ENCODE measurements around the gene PLEKHO2. TPM values are rescaled to one million over a fixed set of nuclear protein-coding genes. Genes with fewer than 3 reads are reported as not detected.

Gene PLEKHO2
- total and polyA plus RNA-seq, 2 of the 13 experiments (the other 11 are each of a cell fraction or from before 2014, with no cell fraction given), result 3.8 to 4.8 TPM

- no peaks in the 10 kb centered on the region for H3K9me3 ChIP-seq (ENCODE audit: low read length)
- H3K9ac ChIP-seq (ENCODE audit: insufficient read depth, low read depth, low read length), result no peak overlapping the region
- WGBS (ENCODE audit: low lambda C conversion rate), result 5% methylated on average over 1 of the region's 1 CpG
Measured at GRCh38 chr15:64907991-64908390, 66.3 kb downstream of the PLEKHO2 start.

More at GRCh38 chr15:64907991-64908390, 66.3 kb downstream of the PLEKHO2 start:
- no peaks in the 10 kb centered on the region for H3K36me3 ChIP-seq (replicated peaks in 1 of 2; ENCODE audit: control insufficient read depth in 1 of 2, insufficient read depth in 2 of 2, low read length in 2 of 2)
- ChIA-PET POLR2A (no interaction called here), CTCF (ENCODE audit: low intra/inter-chr PET ratio, low total read pairs) (no interaction called here)
- TF ChIP-seq FLYWCH1 (CRISPR knock-in tag; IDR thresholded peaks at IDR 0.05) (no peak), SPEN (CRISPR knock-in tag; IDR thresholded peaks at IDR 0.05; ENCODE audit: low read depth) (no peak), EHMT2 (IDR thresholded peaks at IDR 0.05; ENCODE audit: borderline replicate concordance, low read depth, low read length) (no peak), NPAS2 (CRISPR knock-in tag; IDR thresholded peaks at IDR 0.05; ENCODE audit: borderline replicate concordance) (no peak), FOXA1 (IDR thresholded peaks at IDR 0.05) (no peak), FOXA1 (CRISPR knock-in tag; IDR thresholded peaks at IDR 0.05) (no peak), GLI4 (CRISPR knock-in tag; IDR thresholded peaks at IDR 0.05; ENCODE audit: borderline replicate concordance) (no peak), ZNF749 (CRISPR knock-in tag; IDR thresholded peaks at IDR 0.05; ENCODE audit: borderline replicate concordance) (no peak), NR3C1 (CRISPR knock-in tag; IDR thresholded peaks at IDR 0.05) (no peak), NFIC (IDR thresholded peaks at IDR 0.05; ENCODE audit: low read length) (no peak), ZNF577 (CRISPR knock-in tag; IDR thresholded peaks at IDR 0.05; ENCODE audit: borderline replicate concordance, low read depth) (no peak), MXD3 (CRISPR knock-in tag; IDR thresholded peaks at IDR 0.05) (no peak), ZNF567 (CRISPR knock-in tag; IDR thresholded peaks at IDR 0.05; ENCODE audit: borderline replicate concordance) (no peak), NR2F1 (CRISPR knock-in tag; IDR thresholded peaks at IDR 0.05) (no peak)
- TF ChIP-seq, protein P1, sequence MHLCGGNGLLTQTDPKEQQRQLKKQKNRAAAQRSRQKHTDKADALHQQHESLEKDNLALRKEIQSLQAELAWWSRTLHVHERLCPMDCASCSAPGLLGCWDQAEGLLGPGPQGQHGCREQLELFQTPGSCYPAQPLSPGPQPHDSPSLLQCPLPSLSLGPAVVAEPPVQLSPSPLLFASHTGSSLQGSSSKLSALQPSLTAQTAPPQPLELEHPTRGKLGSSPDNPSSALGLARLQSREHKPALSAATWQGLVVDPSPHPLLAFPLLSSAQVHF (CRISPR knock-in tag; IDR thresholded peaks at IDR 0.05), result no peak
- TF ChIP-seq, protein P2, sequence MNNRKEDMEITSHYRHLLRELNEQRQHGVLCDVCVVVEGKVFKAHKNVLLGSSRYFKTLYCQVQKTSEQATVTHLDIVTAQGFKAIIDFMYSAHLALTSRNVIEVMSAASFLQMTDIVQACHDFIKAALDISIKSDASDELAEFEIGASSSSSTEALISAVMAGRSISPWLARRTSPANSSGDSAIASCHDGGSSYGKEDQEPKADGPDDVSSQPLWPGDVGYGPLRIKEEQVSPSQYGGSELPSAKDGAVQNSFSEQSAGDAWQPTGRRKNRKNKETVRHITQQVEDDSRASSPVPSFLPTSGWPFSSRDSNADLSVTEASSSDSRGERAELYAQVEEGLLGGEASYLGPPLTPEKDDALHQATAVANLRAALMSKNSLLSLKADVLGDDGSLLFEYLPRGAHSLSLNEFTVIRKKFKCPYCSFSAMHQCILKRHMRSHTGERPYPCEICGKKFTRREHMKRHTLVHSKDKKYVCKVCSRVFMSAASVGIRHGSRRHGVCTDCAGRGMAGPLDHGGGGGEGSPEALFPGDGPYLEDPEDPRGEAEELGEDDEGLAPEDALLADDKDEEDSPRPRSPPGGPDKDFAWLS (CRISPR knock-in tag; IDR thresholded peaks at IDR 0.05; ENCODE audit: borderline replicate concordance), result no peak
- intact Hi-C loops (cut with micrococcal nuclease; ENCODE audit: unreplicated experiment), result no loop called here
- no peak overlapping the region for H2AFZ ChIP-seq (ENCODE audit: low read length)
- H3K4me3 ChIP-seq (replicated peaks in 1 of 3; ENCODE audit: insufficient read depth in 1 of 3, low read depth in 2 of 3, low read length in 3 of 3), result no peak overlapping the region
- H4K20me1 ChIP-seq (ENCODE audit: insufficient read depth, low read length), result no peaks in the 10 kb centered on the region
- ATAC-seq (no peak), DNase-seq (ENCODE audit: low spot score) (no peak), FAIRE-seq (no peak)
- no TSS peak for BruUV-seq (replicated peaks)
- in situ Hi-C loops (cut with HindIII; ENCODE audit: extremely low pct_ligation_motif_present, low pct_unique_long_range_greater_than_20kb), result no loop called here
- peaks cover 2 to 23% of the 10 kb centered on the region in 2 experiments; a peak in 3 of 5 replicates for H3K27me3 ChIP-seq (ENCODE audit: control insufficient read depth in 1 of 2, insufficient read depth in 2 of 2, low read length in 2 of 2)
- H3K4me1 ChIP-seq (ENCODE audit: insufficient read depth, low read length), result peaks cover 4% of the 10 kb centered on the region; the same call in 1 of the 2 replicates
- no peak overlapping the region for H3K4me2 ChIP-seq (ENCODE audit: low read depth, low read length)
- no peaks in the 10 kb centered on the region for H3K79me2 ChIP-seq (ENCODE audit: insufficient read depth, low read length)
- no peak overlapping the region for H3K27ac ChIP-seq (ENCODE audit: extremely low read length, insufficient read depth, low read length)
